Stimulated activated effector memory CD8-positive, alpha-beta T cell treated with anti-CD3 and anti-CD28 coated beads, Interleukin-12 subunit alpha, Interleukin-12 subunit beta, amount 100 ng/mL, for 72 hours (primary cell): ENCODE results near the gene FNDC3A.
"Not testable (repeated sequence)": the region's sequence is repeated elsewhere in the genome, so short reads cannot be mapped to it uniquely, and the experiment has no call there.

ENCODE experiments used
- ATAC-seq: fragments of 150-1000 bp; cut with Tn5 transposase; 2 replicates; pipeline ENCODE4 v1.10.0; 2021
- DNase-seq, 2 donors: peaks; one replicate each; pipeline ENCODE4 v3.0.0; 2021 to 2022; ENCODE audit warnings: low spot score in 2 of 2
- H3K27ac Mint-ChIP-seq: one replicate; pipeline ENCODE4 v1.8.0; 2022; ENCODE audit warnings: mild to moderate bottlenecking, mixed read lengths
- H3K36me3 Mint-ChIP-seq: one replicate; pipeline ENCODE4 v1.8.0; 2022; ENCODE audit warnings: mild to moderate bottlenecking, mixed read lengths
- H3K4me1 Mint-ChIP-seq: one replicate; pipeline ENCODE4 v1.8.0; 2022; ENCODE audit warnings: mixed read lengths
- H3K4me3 Mint-ChIP-seq: one replicate; pipeline ENCODE4 v1.8.0; 2022; ENCODE audit warnings: mild to moderate bottlenecking, mixed read lengths
- H3K9me3 Mint-ChIP-seq: one replicate; pipeline ENCODE4 v1.8.0; 2022; ENCODE audit warnings: mixed read lengths

FNDC3A gene

DNA sequence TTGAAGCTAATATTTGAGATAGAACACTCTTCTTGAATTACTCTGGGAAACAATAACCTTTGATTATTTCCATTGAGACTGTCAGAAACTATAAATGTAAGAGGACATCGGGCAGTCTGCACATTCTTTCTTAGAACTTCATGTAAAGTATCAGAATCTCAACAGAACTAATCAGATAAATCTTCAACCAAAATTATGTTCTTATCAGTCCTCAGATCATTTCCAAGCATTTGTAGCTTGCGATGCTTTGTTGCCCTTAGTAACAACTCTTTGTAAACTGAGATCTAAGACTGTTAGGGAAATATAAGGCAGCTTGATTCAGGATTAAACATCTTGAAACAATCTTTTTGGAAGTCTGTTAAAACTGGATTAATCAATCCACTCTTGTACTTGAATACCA is 70.3 kb downstream of the FNDC3A start:
- Mint-ChIP-seq H3K4me3 (no peak overlapping the region), H3K4me1 (peaks cover 31% of the 10 kb centered on the region), H3K27ac (peak overlapping the region; percentile 50), H3K36me3 (peaks cover 12% of the 10 kb centered on the region), H3K9me3 (peaks cover 3% of the 10 kb centered on the region)
- DNase-seq = no peak
- no peak for ATAC-seq

- H3K4me3 Mint-ChIP-seq = no peak overlapping the region
- no peak overlapping the region for H3K27ac Mint-ChIP-seq
- ATAC-seq (no peak), DNase-seq (no peak)
- peaks cover 3% of the 10 kb centered on the region for H3K9me3 Mint-ChIP-seq
- H3K36me3 Mint-ChIP-seq = peaks cover 12% of the 10 kb centered on the region
- H3K4me1 Mint-ChIP-seq = peaks cover 34% of the 10 kb centered on the region
Measured at GRCh38 chr13:49046519-49046918, 70.8 kb downstream of the FNDC3A start.

- Mint-ChIP-seq H3K27ac (no peak overlapping the region), H3K9me3 (peaks cover 3% of the 10 kb centered on the region), H3K4me3 (no peak overlapping the region), H3K36me3 (no peaks in the 10 kb centered on the region), H3K4me1 (peaks cover 39% of the 10 kb centered on the region)
- DNase-seq = no peak
- ATAC-seq = no peak
Measured at GRCh38 chr13:49052813-49053212, 77.1 kb downstream of the FNDC3A start.

- Mint-ChIP-seq H3K27ac (no peak overlapping the region), H3K4me1 (peaks cover 38% of the 10 kb centered on the region), H3K4me3 (no peak overlapping the region), H3K9me3 (peaks cover 3% of the 10 kb centered on the region), H3K36me3 (no peaks in the 10 kb centered on the region)
- DNase-seq (no peak), ATAC-seq (no peak)
Measured at GRCh38 chr13:49053215-49053614, 77.5 kb downstream of the FNDC3A start.

DNA sequence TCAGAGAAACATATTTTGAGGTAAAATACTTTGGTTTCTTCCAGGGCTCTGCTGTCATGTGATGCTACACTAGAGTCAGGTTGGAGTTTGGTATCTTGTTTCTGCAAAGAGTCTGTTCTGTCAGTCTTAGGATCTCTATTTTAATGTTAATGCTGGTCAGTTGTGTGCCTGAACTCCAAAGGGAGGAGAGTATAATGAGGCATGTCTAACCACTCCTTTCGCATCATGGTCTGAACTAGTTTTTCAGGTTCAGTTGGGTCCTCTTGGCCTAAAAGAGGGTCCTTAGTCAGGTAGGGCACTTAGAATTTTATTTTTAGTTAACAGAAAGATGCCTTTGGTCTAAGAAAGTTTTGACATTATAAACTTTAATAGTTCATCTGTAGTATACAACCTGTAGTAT is 78.2 kb downstream of the FNDC3A start:
- Mint-ChIP-seq H3K4me1 (peaks cover 31% of the 10 kb centered on the region), H3K27ac (no peak overlapping the region), H3K9me3 (peaks cover 3% of the 10 kb centered on the region), H3K36me3 (no peaks in the 10 kb centered on the region), H3K4me3 (no peak overlapping the region)
- ATAC-seq = no peak
- no peak for DNase-seq

DNA sequence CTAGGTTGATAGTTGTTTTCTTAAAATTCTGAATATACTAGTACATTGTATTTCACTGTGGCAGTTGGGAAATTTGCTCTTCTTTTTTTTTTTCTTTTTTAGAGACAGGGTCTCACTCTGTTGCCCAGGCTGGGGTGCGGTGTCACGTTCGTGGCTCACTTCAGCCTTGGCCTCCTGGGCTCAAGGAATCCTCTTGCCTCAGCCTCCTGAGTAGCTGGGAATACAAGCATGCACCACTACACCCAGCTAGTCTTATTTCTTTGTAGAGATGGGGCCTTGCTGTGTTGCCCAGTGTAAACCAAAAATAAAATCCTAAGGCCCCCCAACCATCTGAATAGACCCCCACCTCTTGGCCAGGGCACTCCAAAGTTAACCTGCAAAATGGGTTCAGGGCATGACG is 79.3 kb downstream of the FNDC3A start:
- Mint-ChIP-seq H3K27ac (no peak overlapping the region), H3K4me1 (peaks cover 21% of the 10 kb centered on the region), H3K36me3 (no peaks in the 10 kb centered on the region), H3K9me3 (no peaks in the 10 kb centered on the region), H3K4me3 (no peak overlapping the region)
- no peak for DNase-seq
- ATAC-seq = no peak

DNA sequence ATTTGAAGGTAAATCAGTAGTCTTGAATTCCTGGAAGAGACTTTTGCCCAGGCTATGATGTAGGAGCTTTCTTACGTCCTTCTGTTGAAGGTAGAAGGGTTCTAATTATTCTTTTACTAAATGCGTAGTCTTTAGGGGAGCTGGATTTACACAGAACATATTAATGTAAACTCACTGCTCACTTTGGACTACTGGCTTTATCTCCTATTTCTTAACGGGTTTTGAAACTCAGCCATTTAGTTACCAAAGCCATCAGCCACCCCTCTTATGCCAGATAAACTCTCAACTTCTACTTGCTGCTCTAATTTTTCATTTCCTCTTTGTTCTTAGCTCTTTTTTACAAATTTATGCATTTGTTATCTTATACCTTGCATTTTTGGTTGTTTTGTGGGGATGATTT is 81.5 kb downstream of the FNDC3A start:
- H3K36me3 Mint-ChIP-seq = no peaks in the 10 kb centered on the region
- ATAC-seq (no peak), DNase-seq (no peak)
- no peak overlapping the region for H3K27ac Mint-ChIP-seq
- no peaks in the 10 kb centered on the region for H3K9me3 Mint-ChIP-seq
- H3K4me1 Mint-ChIP-seq = peaks cover 12% of the 10 kb centered on the region
- no peak overlapping the region for H3K4me3 Mint-ChIP-seq

- peaks cover 13% of the 10 kb centered on the region for H3K4me1 Mint-ChIP-seq
- H3K36me3 Mint-ChIP-seq = no peaks in the 10 kb centered on the region
- DNase-seq = no peak
- H3K27ac Mint-ChIP-seq = no peak overlapping the region
- no peaks in the 10 kb centered on the region for H3K9me3 Mint-ChIP-seq
- H3K4me3 Mint-ChIP-seq = no peak overlapping the region
- no peak for ATAC-seq
Measured at GRCh38 chr13:49058761-49059160, 83.0 kb downstream of the FNDC3A start.

DNA sequence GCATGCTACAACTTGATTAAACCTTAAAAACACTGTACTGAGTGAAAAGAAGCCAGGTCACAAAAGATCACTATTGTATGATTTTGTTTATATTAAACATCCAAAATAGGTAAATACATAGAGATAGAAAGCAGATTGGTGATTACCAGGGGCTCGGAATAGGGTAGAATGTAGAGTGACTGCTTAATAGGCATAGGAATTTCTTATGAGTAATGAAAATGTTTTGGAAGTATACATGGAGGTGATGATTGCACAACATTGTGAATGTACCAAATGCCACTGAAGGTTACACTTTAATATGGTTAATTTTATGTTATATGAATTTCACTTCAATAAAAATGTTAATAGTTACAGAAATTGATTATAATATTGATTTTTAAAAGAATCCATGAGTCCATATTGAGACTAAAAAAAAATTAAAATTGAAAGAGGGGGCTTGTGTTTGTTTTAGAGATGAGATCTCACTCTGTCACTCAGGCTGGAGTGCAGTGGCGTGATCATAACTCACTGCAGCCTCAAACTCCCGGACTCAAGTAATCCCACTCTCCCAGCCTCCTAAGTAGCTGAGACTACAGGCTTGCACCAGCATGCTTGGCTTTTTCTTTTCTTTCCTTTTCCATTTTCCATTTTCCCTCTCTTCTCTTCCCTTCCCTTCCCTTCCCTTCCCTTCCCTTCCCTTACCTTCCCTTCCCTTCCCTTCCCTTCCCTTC is 85.1 kb downstream of the FNDC3A start:
- Mint-ChIP-seq H3K27ac (no peak overlapping the region), H3K36me3 (no peaks in the 10 kb centered on the region), H3K4me3 (no peak overlapping the region), H3K4me1 (peaks cover 13% of the 10 kb centered on the region), H3K9me3 (no peaks in the 10 kb centered on the region)
- DNase-seq (no peak), ATAC-seq (no peak)

DNA sequence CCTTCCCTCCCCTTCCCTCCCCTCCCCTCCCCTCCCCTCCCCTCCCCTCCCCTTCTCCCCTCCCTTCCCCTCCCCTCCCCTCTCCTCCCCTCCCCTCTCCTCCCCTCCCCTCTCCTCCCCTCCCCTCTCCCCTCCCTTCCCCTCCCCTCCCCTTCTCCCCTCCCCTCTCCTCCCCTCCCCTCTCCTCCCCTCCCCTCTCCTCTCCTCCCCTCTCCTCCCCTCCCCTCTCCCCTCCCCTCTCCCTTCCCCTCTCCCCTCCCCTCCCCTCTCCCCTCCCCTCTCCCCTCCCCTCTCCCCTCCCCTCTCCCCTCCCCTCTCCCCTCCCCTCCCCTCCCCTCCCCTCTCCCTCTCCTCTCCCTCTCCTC is 85.7 kb downstream of the FNDC3A start:
- not testable (repeated sequence) for H3K9me3 Mint-ChIP-seq, H3K36me3 Mint-ChIP-seq, DNase-seq, H3K4me3 Mint-ChIP-seq, H3K27ac Mint-ChIP-seq, ATAC-seq
- peaks cover 13% of the 10 kb centered on the region for H3K4me1 Mint-ChIP-seq

GRCh38 chr13:49062297-49062896 is 86.7 kb downstream of the FNDC3A start:
- Mint-ChIP-seq H3K9me3 (no peaks in the 10 kb centered on the region), H3K4me3 (no peak overlapping the region), H3K36me3 (no peaks in the 10 kb centered on the region), H3K4me1 (peaks cover 13% of the 10 kb centered on the region), H3K27ac (no peak overlapping the region)
- DNase-seq = no peak
- no peak for ATAC-seq

DNA sequence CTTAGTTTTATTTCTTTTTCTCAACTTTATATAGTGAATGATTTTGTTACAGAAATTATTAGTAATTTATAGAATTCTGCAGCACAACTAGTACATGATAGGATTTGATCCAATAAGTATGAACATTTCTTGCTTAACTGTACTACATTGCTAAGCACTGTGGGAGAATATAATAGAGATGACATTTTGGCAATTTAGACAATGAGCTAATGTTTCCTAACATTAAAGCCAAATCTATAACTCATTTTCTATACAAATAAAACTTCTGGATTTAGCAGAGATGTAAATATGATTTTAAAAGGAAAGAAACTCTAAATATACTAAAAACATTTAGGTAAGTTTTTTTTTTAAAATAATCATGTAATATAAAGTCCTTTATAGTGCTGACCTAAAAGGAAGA is 87.3 kb downstream of the FNDC3A start:
- ATAC-seq (no peak), DNase-seq (no peak)
- Mint-ChIP-seq H3K36me3 (peaks cover 4% of the 10 kb centered on the region), H3K4me3 (no peak overlapping the region), H3K4me1 (peaks cover 13% of the 10 kb centered on the region), H3K9me3 (no peaks in the 10 kb centered on the region), H3K27ac (no peak overlapping the region)

- DNase-seq (no peak), ATAC-seq (no peak)
- H3K9me3 Mint-ChIP-seq = no peaks in the 10 kb centered on the region
- no peak overlapping the region for H3K4me3 Mint-ChIP-seq
- H3K36me3 Mint-ChIP-seq = peaks cover 5% of the 10 kb centered on the region
- no peak overlapping the region for H3K27ac Mint-ChIP-seq
- peaks cover 13% of the 10 kb centered on the region for H3K4me1 Mint-ChIP-seq
Measured at GRCh38 chr13:49063497-49063896, 87.8 kb downstream of the FNDC3A start.

DNA sequence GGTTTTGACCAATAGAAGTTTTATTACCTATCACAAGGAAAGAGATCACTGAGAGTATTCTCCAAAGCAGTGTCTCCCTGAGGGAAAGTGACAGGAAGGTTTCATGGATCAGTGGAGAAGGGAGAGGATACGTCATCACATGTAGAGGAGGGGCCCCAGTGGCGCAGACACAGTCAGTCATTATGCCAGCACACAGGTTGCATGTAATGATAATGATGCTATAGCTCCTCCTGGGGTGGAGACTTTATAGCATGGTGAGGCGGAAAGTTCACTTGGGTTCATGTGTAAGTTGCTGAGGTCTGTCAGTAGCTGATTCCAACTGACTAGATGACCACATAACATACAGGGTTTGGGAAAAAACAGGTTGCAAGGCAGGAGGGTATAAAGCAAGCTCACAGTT is 88.8 kb downstream of the FNDC3A start:
- Mint-ChIP-seq H3K9me3 (no peaks in the 10 kb centered on the region), H3K36me3 (peaks cover 5% of the 10 kb centered on the region), H3K4me1 (peaks cover 13% of the 10 kb centered on the region), H3K4me3 (no peak overlapping the region), H3K27ac (no peak overlapping the region)
- no peak for ATAC-seq
- no peak for DNase-seq

GRCh38 chr13:49066856-49067255 is 91.1 kb downstream of the FNDC3A start:
- no peak for DNase-seq
- Mint-ChIP-seq H3K27ac (no peak overlapping the region), H3K4me3 (no peak overlapping the region), H3K4me1 (peaks cover 15% of the 10 kb centered on the region), H3K36me3 (peaks cover 17% of the 10 kb centered on the region), H3K9me3 (no peaks in the 10 kb centered on the region)
- no peak for ATAC-seq

DNA sequence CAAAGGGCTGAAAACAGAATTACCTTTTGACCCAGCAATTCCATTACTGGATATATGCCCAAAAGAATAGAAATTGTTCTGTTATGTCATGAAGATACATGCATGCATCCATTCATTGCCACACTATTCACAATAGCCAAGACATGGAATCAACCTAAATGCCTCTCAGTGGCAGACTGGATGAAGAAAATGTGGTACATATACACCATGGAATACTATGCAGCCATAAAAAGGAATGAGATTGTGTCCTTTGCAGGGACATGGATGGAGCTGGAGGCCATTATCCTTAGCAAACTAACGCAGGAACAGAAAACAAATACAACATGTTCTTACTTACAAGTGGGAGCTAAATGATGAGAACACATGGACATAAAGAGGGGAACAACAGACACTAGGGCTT is 92.8 kb downstream of the FNDC3A start:
- ATAC-seq, H3K4me3 Mint-ChIP-seq, H3K4me1 Mint-ChIP-seq, H3K27ac Mint-ChIP-seq, H3K9me3 Mint-ChIP-seq, DNase-seq: not testable (repeated sequence)
- H3K36me3 Mint-ChIP-seq = peaks cover 17% of the 10 kb centered on the region
